Activated CD8-positive, alpha-beta memory T cell treated with anti-CD3 and anti-CD28 coated beads, Interleukin-2, amount 50 U/mL, for 24 hours (primary cell): ENCODE measurements around the gene VSIG10L2.

ENCODE experiments used
- DNase-seq: peaks from one replicate; pipeline ENCODE4 v3.0.0-alpha.2; 2020; ENCODE audit errors: extremely low read depth

Gene VSIG10L2

GRCh38 chr11:125929445-125930075 is 16.3 kb upstream of the VSIG10L2 start:
- DNase-seq: no peak

GRCh38 chr11:125930076-125930450 is 15.8 kb upstream of the VSIG10L2 start:
- no peak for DNase-seq

GRCh38 chr11:125931116-125931515 is 14.7 kb upstream of the VSIG10L2 start:
- no peak for DNase-seq

GRCh38 chr11:125931668-125932067 is 14.2 kb upstream of the VSIG10L2 start:
- no peak for DNase-seq

- DNase-seq: no peak
Measured at GRCh38 chr11:125932301-125932700, 13.5 kb upstream of the VSIG10L2 start.

GRCh38 chr11:125933030-125933813 is 12.6 kb upstream of the VSIG10L2 start:
- peak; percentile 5 for DNase-seq

GRCh38 chr11:125934473-125934872 is 11.4 kb upstream of the VSIG10L2 start:
- DNase-seq: no peak

GRCh38 chr11:125935056-125935455 is 10.8 kb upstream of the VSIG10L2 start:
- no peak for DNase-seq

GRCh38 chr11:125935618-125936199 is 10.1 kb upstream of the VSIG10L2 start:
- DNase-seq: no peak

- no peak for DNase-seq
Measured at GRCh38 chr11:125938418-125938817, 7.4 kb upstream of the VSIG10L2 start.

- DNase-seq: no peak
Measured at GRCh38 chr11:125939081-125939521, 6.7 kb upstream of the VSIG10L2 start.

- no peak for DNase-seq
Measured at GRCh38 chr11:125940145-125940544, 5.7 kb upstream of the VSIG10L2 start.

GRCh38 chr11:125941267-125941618 is 4.6 kb upstream of the VSIG10L2 start:
- no peak for DNase-seq

- peak; percentile 4 for DNase-seq
Measured at GRCh38 chr11:125941619-125942611, 3.9 kb upstream of the VSIG10L2 start.

GRCh38 chr11:125942771-125943428 is 2.9 kb upstream of the VSIG10L2 start:
- no peak for DNase-seq

- DNase-seq: no peak
Measured at GRCh38 chr11:125943661-125944349, 2.0 kb upstream of the VSIG10L2 start.

GRCh38 chr11:125944350-125945010 is 1.4 kb upstream of the VSIG10L2 start:
- no peak for DNase-seq

- no peak for DNase-seq
Measured at GRCh38 chr11:125945011-125945796, 640 bp upstream of the VSIG10L2 start.

- DNase-seq: no peak
Measured at GRCh38 chr11:125946712-125947418, 1.0 kb downstream of the VSIG10L2 start.
